Epidermal melanocyte (primary cell): ENCODE results near the gene MLX.
"Not testable (repeated sequence)": the region's sequence is repeated elsewhere in the genome, so short reads cannot be mapped to it uniquely, and the experiment has no call there.

Experiments
- DNase-seq: peaks from one replicate; pipeline ENCODE4 v3.0.0; 2011; ENCODE audit warnings: low spot score; ENCODE audit not compliant: insufficient read length

The MLX gene

DNA sequence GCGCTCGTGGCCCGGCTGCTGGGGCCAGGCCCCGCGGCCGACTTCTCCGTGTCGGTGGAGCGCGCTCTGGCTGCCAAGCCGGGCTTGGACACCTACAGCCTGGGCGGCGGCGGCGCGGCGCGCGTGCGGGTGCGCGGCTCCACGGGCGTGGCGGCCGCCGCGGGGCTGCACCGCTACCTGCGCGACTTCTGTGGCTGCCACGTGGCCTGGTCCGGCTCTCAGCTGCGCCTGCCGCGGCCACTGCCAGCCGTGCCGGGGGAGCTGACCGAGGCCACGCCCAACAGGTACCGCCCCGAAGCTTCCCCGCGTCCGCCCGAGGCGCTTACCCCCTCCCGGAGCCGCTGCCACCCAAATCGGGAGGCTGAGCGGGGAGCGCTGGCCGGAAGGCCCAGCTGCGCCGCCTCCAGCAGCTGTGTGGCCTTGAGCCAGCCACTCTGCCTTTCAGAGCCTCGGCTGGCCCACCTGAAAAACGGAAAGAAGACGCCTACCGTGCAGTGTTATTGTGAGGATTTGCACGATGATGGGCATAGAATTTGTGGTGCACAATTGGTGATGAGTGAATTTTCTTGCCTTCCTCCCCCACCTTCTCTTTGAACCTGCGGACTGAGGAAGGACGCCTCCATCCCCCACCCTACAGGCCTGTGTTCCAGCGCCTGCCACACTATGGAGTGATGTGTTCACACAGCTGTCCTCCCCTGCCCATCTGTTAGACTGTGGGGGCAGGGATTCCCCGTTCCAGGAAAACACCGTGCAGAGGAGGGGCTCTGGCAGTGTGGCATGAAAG, 30.3 kb upstream of the MLX start:
- DNase-seq = peak; percentile 88

GRCh38 chr17:42537156-42537805, 29.6 kb upstream of the MLX start:
- DNase-seq = no peak

DNA sequence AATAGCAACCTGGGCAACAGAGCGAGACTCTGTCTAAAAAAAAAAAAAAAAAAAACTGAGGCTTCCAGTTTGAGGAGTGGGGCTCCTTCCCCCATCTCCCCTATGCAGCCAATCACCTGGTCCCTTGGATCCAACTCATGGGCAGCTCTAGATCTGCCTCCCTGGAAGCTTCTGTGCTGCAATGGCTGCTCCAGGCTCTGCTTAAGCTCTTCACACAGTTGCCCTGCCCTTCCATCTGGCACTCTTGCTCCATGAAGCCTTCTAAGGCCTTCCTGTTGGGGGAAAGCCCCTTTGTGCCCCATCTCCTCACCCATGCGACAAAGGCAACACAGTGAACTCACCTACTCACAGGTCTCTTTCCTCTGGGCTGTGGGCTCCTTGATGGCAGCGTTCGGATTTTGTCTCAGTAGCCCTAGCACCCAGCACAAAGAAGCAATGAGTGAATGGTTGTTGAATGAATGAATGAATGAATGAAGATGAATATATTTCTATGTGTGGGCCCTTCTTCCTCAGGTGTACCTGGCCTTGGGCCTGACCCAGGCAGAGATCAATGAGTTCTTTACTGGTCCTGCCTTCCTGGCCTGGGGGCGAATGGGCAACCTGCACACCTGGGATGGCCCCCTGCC, 29.0 kb upstream of the MLX start:
- no peak for DNase-seq

- no peak for DNase-seq
These were observed 28.4 kb upstream of the MLX start for GRCh38 chr17:42538482-42538881.

- DNase-seq = not testable (repeated sequence)
These were observed 26.3 kb upstream of the MLX start for GRCh38 chr17:42540558-42540957.

DNA sequence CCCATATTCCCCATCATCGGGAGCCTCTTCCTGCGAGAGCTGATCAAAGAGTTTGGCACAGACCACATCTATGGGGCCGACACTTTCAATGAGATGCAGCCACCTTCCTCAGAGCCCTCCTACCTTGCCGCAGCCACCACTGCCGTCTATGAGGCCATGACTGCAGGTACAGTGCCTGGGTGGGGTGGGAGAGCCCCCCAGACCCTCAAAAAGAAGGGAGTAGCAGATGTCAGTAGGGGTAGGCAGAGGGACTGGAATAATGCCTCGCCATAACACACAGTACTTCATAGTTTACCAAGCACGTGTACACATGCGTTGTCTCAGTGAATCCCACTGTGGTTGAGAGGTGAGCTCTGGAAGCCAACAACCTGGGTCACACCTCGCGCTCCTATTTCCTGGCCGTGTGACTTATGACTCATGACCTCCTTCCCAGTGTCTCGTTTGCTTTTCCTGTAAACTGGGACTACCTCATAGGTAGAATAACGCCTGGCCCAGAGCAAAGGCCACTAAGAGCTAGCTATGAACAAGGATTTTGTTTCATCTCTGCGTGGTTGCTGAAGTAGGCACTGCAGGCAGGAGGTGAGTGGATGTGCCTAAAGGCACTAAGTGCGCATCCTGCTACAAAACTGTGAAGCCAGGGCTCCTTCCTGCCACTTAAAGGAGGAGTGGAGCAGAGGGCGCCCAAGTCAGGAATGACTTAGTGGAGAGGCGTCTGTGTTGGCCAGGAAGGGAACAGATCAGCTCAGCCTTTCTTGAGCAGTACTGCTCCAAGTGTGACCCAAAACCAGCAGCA, 25.7 kb upstream of the MLX start:
- no peak for DNase-seq

DNA sequence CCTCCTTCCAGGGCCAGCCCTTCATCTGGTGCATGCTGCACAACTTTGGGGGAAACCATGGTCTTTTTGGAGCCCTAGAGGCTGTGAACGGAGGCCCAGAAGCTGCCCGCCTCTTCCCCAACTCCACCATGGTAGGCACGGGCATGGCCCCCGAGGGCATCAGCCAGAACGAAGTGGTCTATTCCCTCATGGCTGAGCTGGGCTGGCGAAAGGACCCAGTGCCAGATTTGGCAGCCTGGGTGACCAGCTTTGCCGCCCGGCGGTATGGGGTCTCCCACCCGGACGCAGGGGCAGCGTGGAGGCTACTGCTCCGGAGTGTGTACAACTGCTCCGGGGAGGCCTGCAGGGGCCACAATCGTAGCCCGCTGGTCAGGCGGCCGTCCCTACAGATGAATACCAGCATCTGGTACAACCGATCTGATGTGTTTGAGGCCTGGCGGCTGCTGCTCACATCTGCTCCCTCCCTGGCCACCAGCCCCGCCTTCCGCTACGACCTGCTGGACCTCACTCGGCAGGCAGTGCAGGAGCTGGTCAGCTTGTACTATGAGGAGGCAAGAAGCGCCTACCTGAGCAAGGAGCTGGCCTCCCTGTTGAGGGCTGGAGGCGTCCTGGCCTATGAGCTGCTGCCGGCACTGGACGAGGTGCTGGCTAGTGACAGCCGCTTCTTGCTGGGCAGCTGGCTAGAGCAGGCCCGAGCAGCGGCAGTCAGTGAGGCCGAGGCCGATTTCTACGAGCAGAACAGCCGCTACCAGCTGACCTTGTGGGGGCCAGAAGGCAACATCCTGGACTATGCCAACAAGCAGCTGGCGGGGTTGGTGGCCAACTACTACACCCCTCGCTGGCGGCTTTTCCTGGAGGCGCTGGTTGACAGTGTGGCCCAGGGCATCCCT, 23.5 kb upstream of the MLX start:
- DNase-seq = no peak

DNA sequence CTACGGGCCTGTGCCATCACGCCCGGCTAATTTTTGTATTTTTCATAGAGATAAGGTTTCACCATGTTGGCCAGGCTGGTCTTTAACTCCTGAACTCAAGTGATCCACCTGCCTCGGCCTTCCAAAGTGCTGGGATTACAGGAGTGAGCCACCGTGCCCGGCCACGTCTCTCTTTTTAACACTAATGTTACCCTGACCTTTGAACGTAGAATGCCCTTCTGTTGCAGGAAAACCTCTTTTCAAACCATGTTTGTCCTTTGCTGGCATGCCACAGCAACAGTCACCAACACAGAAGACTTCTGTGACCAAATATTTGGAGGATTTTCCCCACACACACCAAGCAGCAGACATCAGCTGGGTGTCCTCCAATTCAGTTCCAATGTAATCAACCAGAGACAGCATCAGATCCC, 22.0 kb upstream of the MLX start:
- DNase-seq = no peak

DNA sequence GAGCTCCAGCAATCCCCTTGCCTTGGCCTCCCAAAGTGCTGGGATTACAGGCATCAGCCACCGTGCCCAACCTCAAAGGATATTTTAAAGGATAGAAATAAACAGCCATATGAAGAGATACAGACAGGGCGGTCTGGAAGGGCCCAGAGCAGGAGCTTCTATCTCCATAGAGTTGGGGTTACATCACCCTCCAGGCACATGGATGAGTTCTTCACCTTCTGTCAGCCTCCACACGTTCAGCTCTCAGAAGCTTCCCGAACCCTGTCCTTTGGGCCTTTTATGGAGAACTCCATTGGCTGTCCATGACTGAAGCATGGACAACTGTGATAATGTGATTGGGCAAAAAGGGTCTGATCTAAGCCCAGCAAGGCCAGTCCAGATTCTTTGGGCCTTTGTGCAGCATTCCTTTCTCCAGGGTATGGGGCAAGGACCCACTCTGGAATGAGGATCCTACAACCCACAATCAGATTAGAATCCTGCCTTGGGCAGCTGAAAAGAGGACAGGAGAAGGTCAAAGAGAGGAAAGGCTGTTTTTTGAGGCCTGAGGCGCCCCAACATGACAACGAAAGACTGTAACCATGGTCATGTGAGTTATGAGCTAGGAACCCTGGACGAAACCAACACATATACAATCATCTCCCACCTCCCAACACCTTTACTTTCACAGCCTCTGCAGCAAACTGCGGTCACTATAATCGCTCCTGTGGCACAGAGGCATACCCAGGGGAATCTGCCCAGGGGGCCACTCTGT, 21.0 kb upstream of the MLX start:
- DNase-seq = not testable (repeated sequence)

GRCh38 chr17:42547001-42547461, 19.9 kb upstream of the MLX start:
- peak; percentile 22 for DNase-seq

GRCh38 chr17:42547698-42548069, 19.2 kb upstream of the MLX start:
- no peak for DNase-seq

DNA sequence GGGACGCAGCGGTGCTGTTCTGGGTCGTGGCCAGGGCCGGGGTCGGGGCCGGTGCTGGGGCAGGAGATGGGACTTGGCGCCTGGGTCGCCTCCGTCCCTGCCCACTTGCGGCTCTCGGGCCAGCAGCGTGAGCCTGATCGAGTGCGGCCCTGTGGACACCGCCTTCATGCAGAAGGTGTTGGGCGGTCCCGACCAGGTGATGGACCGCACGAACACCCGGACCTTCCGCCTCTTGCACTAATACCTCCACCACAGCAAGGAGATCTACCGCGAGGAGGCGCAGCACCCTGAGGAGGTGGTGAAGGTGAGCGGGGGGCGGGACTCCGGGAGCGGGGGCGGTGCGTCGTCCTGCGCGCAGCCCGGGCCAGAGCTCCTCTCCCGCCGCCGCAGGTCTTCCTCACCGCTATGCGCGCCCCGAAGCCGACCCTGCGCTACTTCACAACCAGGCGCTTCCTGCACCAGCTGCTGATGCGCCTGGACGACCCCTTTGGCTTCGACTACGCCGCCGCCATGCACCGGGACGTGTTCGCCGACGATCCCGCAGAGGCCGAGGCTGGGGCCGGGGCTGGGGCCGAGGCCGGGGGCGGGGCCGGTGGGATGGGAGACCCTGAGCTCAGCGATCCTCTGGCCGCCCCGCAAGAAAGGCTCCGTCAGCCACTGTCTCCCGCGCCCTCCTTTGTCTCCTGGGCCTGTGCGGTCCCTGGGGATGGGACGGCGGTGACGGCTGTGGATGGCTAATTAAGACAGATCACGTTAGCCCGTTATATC, 18.6 kb upstream of the MLX start:
- peak; percentile 11 for DNase-seq

DNA sequence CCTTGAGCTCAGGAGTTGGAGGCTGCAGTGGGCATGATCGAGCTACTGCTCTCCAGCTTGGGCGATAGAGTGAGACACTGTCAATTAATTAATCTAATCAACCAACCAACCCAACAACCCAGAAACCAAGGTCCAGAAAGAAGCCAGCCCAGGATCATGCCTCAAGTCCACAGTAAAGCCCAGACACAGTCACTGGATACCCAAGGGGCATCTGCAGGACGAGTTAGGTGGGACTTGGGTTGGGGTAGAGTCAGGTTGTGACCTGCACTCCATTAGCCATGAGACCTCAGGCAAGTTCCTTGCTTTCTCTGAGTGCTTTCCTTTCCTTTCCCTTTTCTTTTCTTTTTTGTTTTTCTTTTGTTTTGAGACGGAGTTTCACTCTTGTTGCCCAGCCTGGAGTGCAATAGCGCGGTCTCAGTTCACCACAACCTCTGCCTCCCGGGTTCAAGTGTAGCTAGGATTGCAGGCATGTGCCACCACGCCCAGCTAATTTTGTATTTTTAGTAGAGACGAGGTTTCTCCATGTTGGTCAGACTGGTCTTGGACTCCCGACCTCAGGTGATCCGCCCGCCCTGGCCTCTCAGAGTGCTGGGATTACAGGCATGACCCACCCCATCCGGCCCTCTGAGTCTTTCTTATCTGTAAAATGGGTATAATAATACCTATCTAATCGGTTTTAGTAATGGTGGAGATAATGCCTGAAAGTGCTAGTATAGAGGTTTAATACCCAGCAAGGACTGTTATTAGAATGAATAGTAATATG, 17.7 kb upstream of the MLX start:
- peak; percentile 10 for DNase-seq

GRCh38 chr17:42552736-42553135, 14.2 kb upstream of the MLX start, which contains the start of gene HSD17B1:
HSD17B1 (plus strand) TSS chr17:42552923; CDS start chr17:42552934, 11 bp downstream.
- not testable (repeated sequence) for DNase-seq

DNA sequence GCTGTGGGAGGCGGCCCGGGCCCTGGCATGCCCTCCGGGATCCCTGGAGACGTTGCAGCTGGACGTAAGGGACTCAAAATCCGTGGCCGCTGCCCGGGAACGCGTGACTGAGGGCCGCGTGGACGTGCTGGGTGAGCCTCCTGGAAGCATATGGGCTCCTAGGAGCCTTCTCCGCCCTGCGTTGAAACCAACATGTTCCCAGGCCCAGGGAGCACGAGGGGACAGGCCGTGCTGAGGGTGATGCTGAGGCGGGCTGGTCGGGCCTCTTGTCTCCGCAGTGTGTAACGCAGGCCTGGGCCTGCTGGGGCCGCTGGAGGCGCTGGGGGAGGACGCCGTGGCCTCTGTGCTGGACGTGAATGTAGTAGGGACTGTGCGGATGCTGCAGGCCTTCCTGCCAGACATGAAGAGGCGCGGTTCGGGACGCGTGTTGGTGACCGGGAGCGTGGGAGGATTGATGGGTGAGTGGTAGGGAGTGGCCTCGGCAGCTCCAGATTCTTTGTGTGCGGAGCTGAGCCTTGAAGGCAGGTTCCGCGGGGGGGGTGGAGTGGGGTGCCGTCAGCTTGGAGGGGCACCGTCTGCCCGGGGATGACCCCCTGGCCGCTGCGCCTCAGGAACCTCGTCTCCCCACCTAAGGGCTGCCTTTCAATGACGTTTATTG, 13.6 kb upstream of the MLX start:
- DNase-seq = no peak

- no peak for DNase-seq
These were observed 13.0 kb upstream of the MLX start for GRCh38 chr17:42553866-42554249.

GRCh38 chr17:42554250-42555121, 12.4 kb upstream of the MLX start:
- peak; percentile 91 for DNase-seq
